Ovary (tissue), 9 donors: Measurements from ENCODE around the gene WNK1. TPM values are rescaled to one million over a fixed set of nuclear protein-coding genes. Genes with fewer than 3 reads are reported as not detected.

Experiments used
- DNase-seq, 5 donors: peaks; one replicate each; pipeline ENCODE4 v3.0.0-alpha.2; 2019 to 2020
- H3K27ac ChIP-seq, 2 donors: fragments of 200-600 bp; one replicate each; pipeline versions ENCODE4 v1.5.1 to v1.8.0; 2019 to 2022
- H3K27me3 ChIP-seq: fragments of 200-600 bp; one replicate; pipeline ENCODE4 v1.8.0; 2022
- H3K36me3 ChIP-seq: fragments of 200-600 bp; sonication (generic); one replicate; pipeline ENCODE4 v1.5.1; 2019
- H3K4me1 ChIP-seq: one replicate; pipeline ENCODE4 v1.8.1; 2013; ENCODE audit warnings: mild to moderate bottlenecking, moderate library complexity; ENCODE audit not compliant: insufficient read depth
- H3K4me3 ChIP-seq: fragments of 200-600 bp; sonication (generic); one replicate; pipeline ENCODE4 v1.5.1; 2017
- H3K9me3 ChIP-seq, 2 donors: fragments of 200-600 bp in 1 of 2; sonication (generic) in 1 of 2; one replicate each; pipeline versions ENCODE4 v1.5.1 to v1.8.1; 2013 to 2019; ENCODE audit warnings: mild to moderate bottlenecking in 1 of 2, moderate library complexity in 1 of 2
- CTCF ChIP-seq, 3 donors: fragments of 450-650 bp in 2 of 3; fragments of 200-600 bp in 1 of 3; IDR thresholded peaks; one replicate each; pipeline versions ENCODE4 v1.5.1 to v1.8.0; 2016 to 2022; ENCODE audit warnings: antibody characterized with exemption in 3 of 3, mild to moderate bottlenecking in 1 of 3
- EP300 ChIP-seq: sonication (generic); formaldehyde crosslinking; IDR thresholded peaks from one replicate; pipeline ENCODE4 v1.6.1; 2017; ENCODE audit warnings: antibody characterized with exemption
- POLR2A ChIP-seq: fragments of 450-650 bp; IDR thresholded peaks from one replicate; pipeline ENCODE4 v1.6.1; 2017; ENCODE audit warnings: antibody characterized with exemption, mild to moderate bottlenecking, moderate library complexity
- WGBS, 3 donors: extraction: QIAGEN DNeasy Blood & Tissue Kit in 1 of 3; methylation state at CpG; one replicate each; pipeline versions ENCODE4 v1.1.5 to v1.1.7; 2013 to 2017; 5-methylcytosine and 5-hydroxymethylcytosine counted together
- intact Hi-C, 4 donors: fragments of 100-400 bp; cut with DNase I; formaldehyde crosslinking; loops; one replicate each; pipeline versions ENCODE4 v1.11.0 to v1.15.1; 2022 to 2023
- polyA plus RNA-seq, 2 donors: library from polyadenylated mRNA; stranded (reverse); fragments of 200-250 nt in 1 of 2; fragments of 350-450 nt in 1 of 2; fragmentation: Illumina TruSeq in 1 of 2; extraction: RNeasy Lipid Tissue Mini Kit (QIAGEN cat#74804) in 1 of 2; gene quantifications; one replicate each; pipeline ENCODE4 v1.2.3, GENCODE V29; 2013 to 2014
- total RNA-seq, 7 donors: library from RNA; depleted of rRNA in 2 of 7; stranded (reverse); fragments of >200 nt in 2 of 7; fragmentation: NEBNext Ultra II Directional in 3 of 7; extraction: Animal tissue kit (Norgen Biotek cat#: 25700) in 3 of 7; gene quantifications; one replicate each; pipeline versions ENCODE4 v1.1.0 to v1.2.4, GENCODE V29; 2016 to 2023
- donor health status: DM: no; HTN: no; CAD: no; lungs with moderate emphysema.
- donor health status: DM: no; HTN: no; CAD: no.
- donor health status: Bipolar disorder and iron deficiency.
- donor health status: DM: yes; HTN: yes; CAD: no.
- donor health status: DM: no; HTN: no; CAD: no.
- donor health status: DM: yes; HTN: yes; CAD: no.

WNK1 gene
- total and polyA plus RNA-seq, 9 donors, result 26.0 to 144 (median 98.3) TPM

- 73 to 77% (median 75%) methylated on average over 5 of the region's 5 CpGs for WGBS, 3 donors
- intact Hi-C loops, result no loop called here
- no peak for DNase-seq
- Histone ChIP-seq H3K9me3 (no peaks in the 10 kb centered on the region), H3K4me3 (no peak overlapping the region), H3K27me3 (no peaks in the 10 kb centered on the region), H3K27ac (no peak overlapping the region), H3K4me1 (no peaks in the 10 kb centered on the region), H3K36me3 (no peaks in the 10 kb centered on the region)
- TF ChIP-seq CTCF (IDR thresholded peaks at IDR 0.05), result no peak
- no peak for TF ChIP-seq EP300
- TF ChIP-seq POLR2A, result no peak
Observed at GRCh38 chr12:904010-904414, 151.6 kb downstream of the WNK1 start.

GRCh38 chr12:905261-906031 is 153.1 kb downstream of the WNK1 start:
- intact Hi-C loops, result no loop called here
- Histone ChIP-seq H3K9me3 (no peaks in the 10 kb centered on the region), H3K27ac (no peak overlapping the region), H3K36me3 (no peaks in the 10 kb centered on the region), H3K4me1 (no peaks in the 10 kb centered on the region), H3K4me3 (no peak overlapping the region), H3K27me3 (no peaks in the 10 kb centered on the region)
- no peak for DNase-seq
- 90 to 97% (median 93%) methylated on average over 9 of the region's 9 CpGs for whole genome bisulfite sequencing, 3 donors
- TF ChIP-seq EP300 (no peak), POLR2A (no peak), CTCF (IDR thresholded peaks at IDR 0.05) (no peak)

GRCh38 chr12:906062-906585 is 153.7 kb downstream of the WNK1 start:
- no peaks in the 10 kb centered on the region for H3K36me3 ChIP-seq
- WGBS, 3 donors, result 84 to 89% (median 89%) methylated on average over 10 of the region's 10 CpGs
- intact Hi-C loops, result no loop called here
- no peak for DNase-seq
- no peaks in the 10 kb centered on the region for H3K4me1 ChIP-seq
- no peaks in the 10 kb centered on the region for H3K27me3 ChIP-seq
- no peak overlapping the region for H3K4me3 ChIP-seq
- no peak overlapping the region for H3K27ac ChIP-seq
- TF ChIP-seq CTCF (IDR thresholded peaks at IDR 0.05) (no peak), POLR2A (no peak), EP300 (no peak)
- no peaks in the 10 kb centered on the region for H3K9me3 ChIP-seq

GRCh38 chr12:907413-908185 is 155.2 kb downstream of the WNK1 start:
- WGBS, 3 donors, result 78% methylated on average over 16 of the region's 16 CpGs
- H3K4me1 ChIP-seq, result no peaks in the 10 kb centered on the region
- H3K4me3 ChIP-seq, result no peak overlapping the region
- no peaks in the 10 kb centered on the region for H3K36me3 ChIP-seq
- no peak for DNase-seq
- intact Hi-C loops, result no loop called here
- no peaks in the 10 kb centered on the region for H3K27me3 ChIP-seq
- H3K27ac ChIP-seq, result no peak overlapping the region
- TF ChIP-seq CTCF (IDR thresholded peaks at IDR 0.05), result no peak
- H3K9me3 ChIP-seq, result no peaks in the 10 kb centered on the region
